ENCODE data around the gene KLHL29. TPM values are rescaled to one million over a fixed set of nuclear protein-coding genes. Genes with fewer than 3 reads are reported as not detected.

Gene KLHL29
- total RNA-seq, 1 donor from 2014 or later: 8.0 TPM

- H3K4me3 Mint-ChIP-seq (ENCODE audit: unreplicated experiment): no peak overlapping the region
- peaks cover 1% of the 10 kb centered on the region for H3K36me3 Mint-ChIP-seq (ENCODE audit: low read depth)
- H3K27ac Mint-ChIP-seq (ENCODE audit: unreplicated experiment): no peak overlapping the region
- DNase-seq (ENCODE audit: low spot score): no peak
- TF ChIP-seq CTCF (IDR thresholded peaks at IDR 0.05): no peak
- H3K27me3 Mint-ChIP-seq (ENCODE audit: low read depth): no peaks in the 10 kb centered on the region
- H3K9me3 Mint-ChIP-seq (ENCODE audit: low read depth): no peaks in the 10 kb centered on the region
- H3K4me1 Mint-ChIP-seq (ENCODE audit: low read depth): peaks cover 26% of the 10 kb centered on the region
Measured at GRCh38 chr2:23425338-23425871, 40.4 kb downstream of the KLHL29 start.

GRCh38 chr2:23425885-23426262, 40.9 kb downstream of the KLHL29 start:
- TF ChIP-seq CTCF (IDR thresholded peaks at IDR 0.05): no peak
- no peaks in the 10 kb centered on the region for H3K27me3 Mint-ChIP-seq (ENCODE audit: low read depth)
- peaks cover 1% of the 10 kb centered on the region for H3K36me3 Mint-ChIP-seq (ENCODE audit: low read depth)
- no peak overlapping the region for H3K4me3 Mint-ChIP-seq (ENCODE audit: unreplicated experiment)
- no peak for DNase-seq (ENCODE audit: low spot score)
- H3K27ac Mint-ChIP-seq (ENCODE audit: unreplicated experiment): peak overlapping the region; percentile 95
- no peaks in the 10 kb centered on the region for H3K9me3 Mint-ChIP-seq (ENCODE audit: low read depth)
- H3K4me1 Mint-ChIP-seq (ENCODE audit: low read depth): peaks cover 30% of the 10 kb centered on the region

DNA sequence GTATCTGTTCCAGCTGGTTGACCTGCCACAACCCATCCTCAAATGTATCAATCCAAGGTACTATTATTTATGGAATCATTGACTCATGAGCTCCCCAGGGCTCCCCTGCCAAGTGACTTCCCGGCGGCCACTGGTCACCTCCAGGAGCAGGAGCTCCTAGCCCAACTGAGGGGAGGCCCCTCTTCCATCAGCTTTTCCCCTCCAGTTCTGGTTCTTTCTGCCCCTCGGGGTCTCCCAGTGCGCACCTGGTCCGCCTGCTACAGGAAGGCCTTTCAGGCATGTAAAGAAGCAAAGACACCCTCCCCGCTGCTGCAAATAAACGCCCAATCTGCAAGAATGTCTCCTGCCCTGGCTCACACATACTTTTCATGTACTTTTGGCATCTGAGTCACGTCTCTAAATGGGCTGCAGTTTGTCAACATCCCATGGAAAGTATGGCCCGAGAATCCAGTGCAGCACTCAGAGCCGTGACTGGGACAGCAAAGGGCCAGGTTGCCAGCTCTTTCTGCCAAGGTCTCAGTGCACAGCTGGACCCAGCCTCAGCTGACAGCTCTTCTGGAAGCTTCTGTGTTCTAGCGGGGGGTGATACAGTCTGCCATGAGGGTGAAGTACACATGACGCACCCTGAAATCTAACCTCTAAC, 41.4 kb downstream of the KLHL29 start:
- peak overlapping the region; percentile 95 for H3K27ac Mint-ChIP-seq (ENCODE audit: unreplicated experiment)
- H3K9me3 Mint-ChIP-seq (ENCODE audit: low read depth): no peaks in the 10 kb centered on the region
- no peaks in the 10 kb centered on the region for H3K27me3 Mint-ChIP-seq (ENCODE audit: low read depth)
- peak overlapping the region; percentile 4 for H3K4me3 Mint-ChIP-seq (ENCODE audit: unreplicated experiment)
- peaks cover 1% of the 10 kb centered on the region for H3K36me3 Mint-ChIP-seq (ENCODE audit: low read depth)
- TF ChIP-seq CTCF (IDR thresholded peaks at IDR 0.05): no peak
- DNase-seq (ENCODE audit: low spot score): no peak
- peaks cover 30% of the 10 kb centered on the region for H3K4me1 Mint-ChIP-seq (ENCODE audit: low read depth)

- no peaks in the 10 kb centered on the region for H3K9me3 Mint-ChIP-seq (ENCODE audit: low read depth)
- H3K4me1 Mint-ChIP-seq (ENCODE audit: low read depth): peaks cover 30% of the 10 kb centered on the region
- H3K4me3 Mint-ChIP-seq (ENCODE audit: unreplicated experiment): no peak overlapping the region
- H3K27me3 Mint-ChIP-seq (ENCODE audit: low read depth): no peaks in the 10 kb centered on the region
- no peak for DNase-seq (ENCODE audit: low spot score)
- H3K36me3 Mint-ChIP-seq (ENCODE audit: low read depth): peaks cover 1% of the 10 kb centered on the region
- no peak for TF ChIP-seq CTCF (IDR thresholded peaks at IDR 0.05)
- no peak overlapping the region for H3K27ac Mint-ChIP-seq (ENCODE audit: unreplicated experiment)
Measured at GRCh38 chr2:23427350-23427749, 42.4 kb downstream of the KLHL29 start.

DNA sequence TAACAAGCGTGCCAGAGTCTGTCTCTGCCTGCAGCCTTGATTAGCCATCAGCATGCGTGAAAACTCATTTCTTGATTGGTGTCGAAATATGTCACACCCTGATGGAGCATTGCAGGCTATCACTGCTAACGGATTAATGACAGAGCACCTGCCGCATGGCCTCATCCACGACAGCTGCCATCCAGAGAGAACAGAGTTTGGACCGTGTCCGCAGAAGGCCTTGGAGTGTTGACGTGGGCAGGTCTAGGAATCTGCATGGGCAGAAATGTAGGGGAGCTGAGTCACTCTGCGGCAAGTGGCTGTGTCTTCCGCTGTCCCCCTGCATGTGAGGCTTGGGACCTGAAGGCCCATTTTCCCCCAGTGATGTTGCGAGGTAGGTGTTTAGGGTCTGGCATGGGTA, 43.0 kb downstream of the KLHL29 start:
- no peak for DNase-seq (ENCODE audit: low spot score)
- peaks cover 1% of the 10 kb centered on the region for H3K36me3 Mint-ChIP-seq (ENCODE audit: low read depth)
- TF ChIP-seq CTCF (IDR thresholded peaks at IDR 0.05): no peak
- H3K27ac Mint-ChIP-seq (ENCODE audit: unreplicated experiment): no peak overlapping the region
- H3K4me3 Mint-ChIP-seq (ENCODE audit: unreplicated experiment): no peak overlapping the region
- H3K4me1 Mint-ChIP-seq (ENCODE audit: low read depth): peaks cover 30% of the 10 kb centered on the region
- no peaks in the 10 kb centered on the region for H3K27me3 Mint-ChIP-seq (ENCODE audit: low read depth)
- no peaks in the 10 kb centered on the region for H3K9me3 Mint-ChIP-seq (ENCODE audit: low read depth)

Data from chondrocyte (in vitro differentiated cells).